ENCODE data around the gene RERE. TPM values are rescaled to one million over a fixed set of nuclear protein-coding genes. Genes with fewer than 3 reads are reported as not detected.
"Not testable (repeated sequence)": the region's sequence is repeated elsewhere in the genome, so short reads cannot be mapped to it uniquely, and the experiment has no call there.

RERE gene
- total RNA-seq, 1 donor = 55.0 TPM

DNA sequence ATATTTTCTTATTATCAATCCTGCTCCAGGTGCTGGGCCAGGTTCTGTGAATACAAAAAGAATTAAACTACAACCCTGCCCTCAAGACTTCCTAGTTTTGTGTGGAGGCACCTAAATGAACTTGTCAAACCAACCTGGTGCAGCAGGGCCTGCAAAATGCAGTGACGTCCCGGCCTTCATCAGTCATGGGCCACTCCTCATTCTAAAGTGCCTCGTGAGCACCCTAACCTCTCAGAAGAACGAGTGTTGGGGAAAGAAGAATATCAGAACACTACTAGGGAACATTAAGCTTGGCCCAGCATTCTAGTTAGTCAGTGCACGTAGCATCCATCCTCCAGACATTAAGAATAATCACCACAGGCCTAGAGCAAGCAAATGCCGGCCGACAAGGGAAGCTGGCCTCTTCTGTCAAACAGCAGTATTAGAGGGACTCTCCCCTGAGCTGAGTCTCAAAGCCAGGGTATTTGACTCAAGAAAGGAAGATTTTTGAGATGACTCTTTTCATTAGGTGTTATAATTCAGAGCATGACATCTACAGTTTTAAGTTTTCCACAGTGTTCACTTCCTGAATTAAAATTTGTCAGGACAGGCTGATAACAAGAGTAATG lies 361.6 kb downstream of the RERE start:
- Histone ChIP-seq H2AFZ (ENCODE audit: low read length) (no peak overlapping the region), H3K79me2 (ENCODE audit: insufficient read depth, low read length) (peaks cover 43% of the 10 kb centered on the region), H3K4me3 (ENCODE audit: insufficient read depth, low read length) (no peak overlapping the region), H3K36me3 (ENCODE audit: insufficient read depth, low read length) (peaks cover 3% of the 10 kb centered on the region), H3K9me3 (ENCODE audit: low read depth, low read length) (no peaks in the 10 kb centered on the region), H3K4me1 (ENCODE audit: insufficient read depth, low read length) (peaks cover 17% of the 10 kb centered on the region), H3K4me2 (ENCODE audit: insufficient read depth, low read length) (peak overlapping the region; percentile 37), H4K20me1 (ENCODE audit: insufficient read depth, low read length) (peaks cover 8% of the 10 kb centered on the region), H3K27me3 (ENCODE audit: insufficient read depth, low read length) (no peaks in the 10 kb centered on the region), H3K27ac (ENCODE audit: low read depth, low read length) (peak overlapping the region; percentile 70)
- TF ChIP-seq, protein P1, sequence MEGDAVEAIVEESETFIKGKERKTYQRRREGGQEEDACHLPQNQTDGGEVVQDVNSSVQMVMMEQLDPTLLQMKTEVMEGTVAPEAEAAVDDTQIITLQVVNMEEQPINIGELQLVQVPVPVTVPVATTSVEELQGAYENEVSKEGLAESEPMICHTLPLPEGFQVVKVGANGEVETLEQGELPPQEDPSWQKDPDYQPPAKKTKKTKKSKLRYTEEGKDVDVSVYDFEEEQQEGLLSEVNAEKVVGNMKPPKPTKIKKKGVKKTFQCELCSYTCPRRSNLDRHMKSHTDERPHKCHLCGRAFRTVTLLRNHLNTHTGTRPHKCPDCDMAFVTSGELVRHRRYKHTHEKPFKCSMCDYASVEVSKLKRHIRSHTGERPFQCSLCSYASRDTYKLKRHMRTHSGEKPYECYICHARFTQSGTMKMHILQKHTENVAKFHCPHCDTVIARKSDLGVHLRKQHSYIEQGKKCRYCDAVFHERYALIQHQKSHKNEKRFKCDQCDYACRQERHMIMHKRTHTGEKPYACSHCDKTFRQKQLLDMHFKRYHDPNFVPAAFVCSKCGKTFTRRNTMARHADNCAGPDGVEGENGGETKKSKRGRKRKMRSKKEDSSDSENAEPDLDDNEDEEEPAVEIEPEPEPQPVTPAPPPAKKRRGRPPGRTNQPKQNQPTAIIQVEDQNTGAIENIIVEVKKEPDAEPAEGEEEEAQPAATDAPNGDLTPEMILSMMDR (IDR thresholded peaks at IDR 0.05; ENCODE audit: extremely low read depth, low read depth, low read length) = no peak
- no peak for DNase-seq (ENCODE audit: insufficient read length, low spot score, missing footprints)

DNA sequence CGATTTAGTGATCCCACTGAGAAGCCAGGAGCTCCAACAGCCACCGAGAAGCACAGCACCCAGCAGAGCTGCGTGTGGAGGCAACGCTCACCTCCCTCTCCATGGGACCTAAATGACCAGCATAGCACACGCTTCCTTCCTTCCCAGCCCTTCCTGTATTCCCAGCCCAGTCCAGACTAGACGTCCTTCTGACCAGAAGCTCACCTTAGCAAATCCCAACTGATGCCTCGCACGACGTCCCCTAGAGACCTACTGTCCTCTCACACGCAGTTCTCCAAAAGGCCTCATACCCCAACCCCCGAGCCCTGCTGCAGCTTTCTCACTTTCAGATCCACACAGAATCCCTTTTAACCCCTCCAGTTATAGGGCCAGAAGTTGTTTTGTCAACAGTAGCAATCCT lies 367.1 kb downstream of the RERE start:
- H3K9me3 ChIP-seq (ENCODE audit: low read depth, low read length) = no peaks in the 10 kb centered on the region
- H3K4me2 ChIP-seq (ENCODE audit: insufficient read depth, low read length) = no peak overlapping the region
- peaks cover 8% of the 10 kb centered on the region for H3K4me1 ChIP-seq (ENCODE audit: insufficient read depth, low read length)
- no peak overlapping the region for H3K4me3 ChIP-seq (ENCODE audit: insufficient read depth, low read length)
- no peaks in the 10 kb centered on the region for H3K36me3 ChIP-seq (ENCODE audit: insufficient read depth, low read length)
- peaks cover 28% of the 10 kb centered on the region for H3K79me2 ChIP-seq (ENCODE audit: insufficient read depth, low read length)
- no peak overlapping the region for H2AFZ ChIP-seq (ENCODE audit: low read length)
- DNase-seq (ENCODE audit: insufficient read length, low spot score, missing footprints) = no peak
- TF ChIP-seq, protein P1 (IDR thresholded peaks at IDR 0.05; ENCODE audit: extremely low read depth, low read depth, low read length) = no peak
- H3K27me3 ChIP-seq (ENCODE audit: insufficient read depth, low read length) = no peaks in the 10 kb centered on the region
- H3K27ac ChIP-seq (ENCODE audit: low read depth, low read length) = no peak overlapping the region
- H4K20me1 ChIP-seq (ENCODE audit: insufficient read depth, low read length) = peaks cover 4% of the 10 kb centered on the region

DNA sequence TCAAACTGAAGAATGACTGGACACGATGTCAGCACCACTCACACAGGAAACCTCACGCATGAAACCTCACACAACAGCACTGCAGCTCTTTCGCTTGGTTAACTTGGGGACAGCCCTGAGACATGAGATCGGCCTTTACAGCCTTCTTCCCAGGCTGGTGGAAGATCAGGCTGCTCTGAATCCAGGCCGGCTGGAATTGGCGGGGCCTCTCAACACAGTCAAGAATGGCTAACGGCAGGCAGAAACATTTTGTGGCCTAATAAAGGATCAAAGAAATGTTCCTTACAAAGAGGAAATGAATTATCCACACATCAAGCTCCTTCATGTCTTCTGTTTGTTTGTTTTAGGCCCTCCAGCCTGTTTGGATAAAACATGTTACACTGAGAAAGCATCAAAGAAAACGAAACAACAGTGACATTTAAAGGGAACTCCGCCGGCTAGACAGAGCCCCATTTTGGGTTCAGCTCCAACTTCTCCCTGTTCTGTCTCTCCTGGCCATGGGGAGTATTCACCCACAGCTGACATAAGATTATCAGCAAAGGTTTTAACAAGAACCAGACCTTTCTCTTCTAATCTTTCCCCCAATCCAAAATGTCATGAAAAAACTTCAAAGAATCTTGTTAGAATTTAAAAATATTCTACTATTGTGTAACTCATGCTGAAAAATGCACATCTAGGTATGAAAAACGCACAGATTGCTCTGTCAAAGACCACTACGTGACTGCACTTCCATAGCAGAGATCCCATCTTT lies 368.4 kb downstream of the RERE start:
- H2AFZ ChIP-seq (ENCODE audit: low read length) = peak overlapping the region; percentile 7
- no peaks in the 10 kb centered on the region for H3K9me3 ChIP-seq (ENCODE audit: low read depth, low read length)
- no peaks in the 10 kb centered on the region for H3K27me3 ChIP-seq (ENCODE audit: insufficient read depth, low read length)
- H3K4me2 ChIP-seq (ENCODE audit: insufficient read depth, low read length) = peak overlapping the region; percentile 35
- peak; percentile 80 for DNase-seq (ENCODE audit: insufficient read length, low spot score, missing footprints)
- no peaks in the 10 kb centered on the region for H3K36me3 ChIP-seq (ENCODE audit: insufficient read depth, low read length)
- peaks cover 8% of the 10 kb centered on the region for H3K4me1 ChIP-seq (ENCODE audit: insufficient read depth, low read length)
- TF ChIP-seq, protein P1 (IDR thresholded peaks at IDR 0.05; ENCODE audit: extremely low read depth, low read depth, low read length) = no peak
- peak overlapping the region; percentile 9 for H3K4me3 ChIP-seq (ENCODE audit: insufficient read depth, low read length)
- H3K79me2 ChIP-seq (ENCODE audit: insufficient read depth, low read length) = peaks cover 25% of the 10 kb centered on the region
- H4K20me1 ChIP-seq (ENCODE audit: insufficient read depth, low read length) = peaks cover 4% of the 10 kb centered on the region
- peak overlapping the region; percentile 13 for H3K27ac ChIP-seq (ENCODE audit: low read depth, low read length)

DNA sequence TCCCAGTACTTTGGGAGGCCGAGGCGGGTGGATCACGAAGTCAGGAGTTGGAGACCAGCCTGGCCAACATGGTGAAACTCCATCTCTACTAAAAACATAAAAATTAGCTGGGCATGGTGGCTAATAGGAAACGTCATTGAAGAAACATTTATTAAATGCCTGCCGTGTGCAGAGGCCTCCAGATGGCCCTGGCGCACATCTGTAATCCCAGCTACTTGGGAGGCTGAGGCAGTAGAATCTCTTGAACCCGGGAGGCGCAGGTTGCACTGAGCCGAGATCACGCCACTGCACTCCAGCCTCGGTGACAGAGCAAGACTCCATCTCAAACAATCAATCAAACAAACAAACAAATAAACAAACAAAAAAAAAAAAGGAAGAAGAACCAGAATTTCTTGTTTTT lies 368.9 kb downstream of the RERE start:
- H4K20me1 ChIP-seq (ENCODE audit: insufficient read depth, low read length); DNase-seq (ENCODE audit: insufficient read length, low spot score, missing footprints); H2AFZ ChIP-seq (ENCODE audit: low read length); H3K9me3 ChIP-seq (ENCODE audit: low read depth, low read length); H3K27me3 ChIP-seq (ENCODE audit: insufficient read depth, low read length); H3K4me1 ChIP-seq (ENCODE audit: insufficient read depth, low read length); H3K36me3 ChIP-seq (ENCODE audit: insufficient read depth, low read length); H3K4me3 ChIP-seq (ENCODE audit: insufficient read depth, low read length): not testable (repeated sequence)
- Histone ChIP-seq H3K27ac (ENCODE audit: low read depth, low read length) (peak overlapping the region; percentile 13), H3K79me2 (ENCODE audit: insufficient read depth, low read length) (peaks cover 23% of the 10 kb centered on the region), H3K4me2 (ENCODE audit: insufficient read depth, low read length) (peak overlapping the region; percentile 35)

Data from osteoblast (primary cell).